Stimulated activated naive CD8-positive, alpha-beta T cell treated with anti-CD3 and anti-CD28 coated beads, Interleukin-15, amount 100 ng/mL, for 72 hours (primary cell): Measurements from ENCODE around the gene PUS1.
A peak's percentile ranks its signal among the peaks of the same experiment; 100 is the strongest.
"Not testable (repeated sequence)": the region's sequence is repeated elsewhere in the genome, so short reads cannot be mapped to it uniquely, and the experiment has no call there.

ENCODE experiments used
- ATAC-seq: fragments of 150-1000 bp; cut with Tn5 transposase; 2 replicates; pipeline ENCODE4 v1.10.0; 2021; ENCODE audit warnings: mild to moderate bottlenecking, moderate library complexity
- DNase-seq, 2 donors: peaks; one replicate each; pipeline ENCODE4 v3.0.0; 2021 to 2022
- H3K27ac Mint-ChIP-seq, 2 donors: one replicate each; pipeline ENCODE4 v1.8.0; 2022; ENCODE audit warnings: mild to moderate bottlenecking in 2 of 2, mixed read lengths in 2 of 2, moderate library complexity in 2 of 2
- H3K27me3 Mint-ChIP-seq: one replicate; pipeline ENCODE4 v1.8.0; 2022; ENCODE audit warnings: mixed read lengths
- H3K4me1 Mint-ChIP-seq: one replicate; pipeline ENCODE4 v1.8.0; 2022; ENCODE audit warnings: mild to moderate bottlenecking, mixed read lengths
- H3K4me3 Mint-ChIP-seq, 2 donors: one replicate each; pipeline ENCODE4 v1.8.0; 2022; ENCODE audit warnings: mild to moderate bottlenecking in 2 of 2, mixed read lengths in 2 of 2, moderate library complexity in 1 of 2
- H3K9me3 Mint-ChIP-seq, 2 donors: one replicate each; pipeline ENCODE4 v1.8.0; 2022; ENCODE audit warnings: mixed read lengths in 2 of 2

PUS1 gene

GRCh38 chr12:131928711-131929580 lies at the start of gene PUS1:
PUS1 (plus strand) TSS chr12:131929276; CDS start chr12:131929723, 447 bp downstream.
- H3K4me3 Mint-ChIP-seq: peak within 1 kb of the TSS; percentile 97 to 100
- H3K27ac Mint-ChIP-seq: peak within 1 kb of the TSS; percentile 98 to 99
- H3K4me1 Mint-ChIP-seq: peaks cover 40% of the 10 kb centered on the region
- peak; percentile 87 for ATAC-seq
- no peaks in the 10 kb centered on the region for H3K27me3 Mint-ChIP-seq
- DNase-seq: peak; percentile 89 to 96
- H3K9me3 Mint-ChIP-seq: no peaks in the 10 kb centered on the region

- H3K27me3 Mint-ChIP-seq: peaks cover 10% of the 10 kb centered on the region
- no peak overlapping the region for H3K4me3 Mint-ChIP-seq
- H3K4me1 Mint-ChIP-seq: no peaks in the 10 kb centered on the region
- no peak for ATAC-seq
- no peak for DNase-seq
- H3K9me3 Mint-ChIP-seq: peaks cover 0 to 7% of the 10 kb centered on the region in 2 donors
- H3K27ac Mint-ChIP-seq: no peak overlapping the region
Measured at GRCh38 chr12:131882804-131883520, 46.1 kb upstream of the PUS1 start.

GRCh38 chr12:131883521-131883900 lies 45.6 kb upstream of the PUS1 start:
- H3K4me3 Mint-ChIP-seq: no peak overlapping the region
- H3K27me3 Mint-ChIP-seq: peaks cover 7% of the 10 kb centered on the region
- DNase-seq: no peak
- H3K9me3 Mint-ChIP-seq: peaks cover 0 to 7% of the 10 kb centered on the region in 2 donors
- ATAC-seq: no peak
- no peaks in the 10 kb centered on the region for H3K4me1 Mint-ChIP-seq
- no peak overlapping the region for H3K27ac Mint-ChIP-seq

- DNase-seq, ATAC-seq, H3K27ac Mint-ChIP-seq, H3K27me3 Mint-ChIP-seq, H3K4me3 Mint-ChIP-seq, H3K9me3 Mint-ChIP-seq, H3K4me1 Mint-ChIP-seq: not testable (repeated sequence)
Measured at GRCh38 chr12:131885076-131885475, 44.0 kb upstream of the PUS1 start.

- H3K27me3 Mint-ChIP-seq: peaks cover 7% of the 10 kb centered on the region
- peaks cover 0 to 7% of the 10 kb centered on the region in 2 donors for H3K9me3 Mint-ChIP-seq
- H3K4me1 Mint-ChIP-seq: no peaks in the 10 kb centered on the region
- ATAC-seq: no peak
- DNase-seq: no peak
- H3K4me3 Mint-ChIP-seq: no peak overlapping the region
- H3K27ac Mint-ChIP-seq: no peak overlapping the region
Measured at GRCh38 chr12:131885543-131886057, 43.5 kb upstream of the PUS1 start.

GRCh38 chr12:131891722-131892121 lies 37.4 kb upstream of the PUS1 start:
- ATAC-seq, H3K4me3 Mint-ChIP-seq, H3K27ac Mint-ChIP-seq, H3K27me3 Mint-ChIP-seq, DNase-seq, H3K9me3 Mint-ChIP-seq: not testable (repeated sequence)
- peaks cover 12% of the 10 kb centered on the region for H3K4me1 Mint-ChIP-seq

- H3K27ac Mint-ChIP-seq: no peak overlapping the region
- no peaks in the 10 kb centered on the region for H3K9me3 Mint-ChIP-seq
- no peak overlapping the region for H3K4me3 Mint-ChIP-seq
- peaks cover 21% of the 10 kb centered on the region for H3K4me1 Mint-ChIP-seq
- no peaks in the 10 kb centered on the region for H3K27me3 Mint-ChIP-seq
- no peak for ATAC-seq
- no peak for DNase-seq
Measured at GRCh38 chr12:131892711-131893604, 36.1 kb upstream of the PUS1 start.

GRCh38 chr12:131893605-131894312 lies 35.3 kb upstream of the PUS1 start:
- Mint-ChIP-seq H3K4me3 (peak overlapping the region; percentile 60 to 66), H3K4me1 (peaks cover 27% of the 10 kb centered on the region), H3K9me3 (no peaks in the 10 kb centered on the region), H3K27ac (peak overlapping the region in 1 of 2 donors; percentile 51), H3K27me3 (no peaks in the 10 kb centered on the region)
- ATAC-seq: no peak
- DNase-seq: no peak

- Mint-ChIP-seq H3K27ac (peak within 1 kb of the TSS; percentile 89 to 94), H3K4me3 (peak within 1 kb of the TSS; percentile 88 to 93), H3K9me3 (no peaks in the 10 kb centered on the region), H3K27me3 (no peaks in the 10 kb centered on the region), H3K4me1 (peaks cover 27% of the 10 kb centered on the region)
- DNase-seq (peak; percentile 89 to 94), ATAC-seq (peak; percentile 83)
Measured at GRCh38 chr12:131894313-131894860, 34.7 kb upstream of the PUS1 start, which contains the start of gene ULK1. ULK1 (plus strand) TSS chr12:131894622; CDS start chr12:131895002, 380 bp downstream.

GRCh38 chr12:131894981-131895639 lies 34.0 kb upstream of the PUS1 start:
- peak overlapping the region; percentile 88 to 93 for H3K4me3 Mint-ChIP-seq

GRCh38 chr12:131895640-131896079 lies 33.4 kb upstream of the PUS1 start:
- DNase-seq: peak in 1 of 2 donors; percentile 23
- no peak for ATAC-seq
- no peaks in the 10 kb centered on the region for H3K9me3 Mint-ChIP-seq
- H3K4me1 Mint-ChIP-seq: peaks cover 35% of the 10 kb centered on the region
- no peaks in the 10 kb centered on the region for H3K27me3 Mint-ChIP-seq
- H3K27ac Mint-ChIP-seq: peak overlapping the region; percentile 89 to 94
- H3K4me3 Mint-ChIP-seq: peak overlapping the region; percentile 88 to 93

More at GRCh38 chr12:131894981-131895639, 34.0 kb upstream of the PUS1 start:
- ATAC-seq (no peak), DNase-seq (peak; percentile 22 to 23)
- no peaks in the 10 kb centered on the region for H3K27me3 Mint-ChIP-seq
- H3K27ac Mint-ChIP-seq: peak overlapping the region; percentile 89 to 94
- H3K4me1 Mint-ChIP-seq: peaks cover 30% of the 10 kb centered on the region
- H3K9me3 Mint-ChIP-seq: no peaks in the 10 kb centered on the region

GRCh38 chr12:131896080-131896810 lies 32.8 kb upstream of the PUS1 start:
- Mint-ChIP-seq H3K27me3 (no peaks in the 10 kb centered on the region), H3K4me3 (peak overlapping the region; percentile 88 to 93), H3K4me1 (peaks cover 35% of the 10 kb centered on the region), H3K9me3 (no peaks in the 10 kb centered on the region), H3K27ac (peak overlapping the region; percentile 57 to 96)
- ATAC-seq: peak; percentile 83
- peak; percentile 70 to 71 for DNase-seq

GRCh38 chr12:131896811-131897270 lies 32.2 kb upstream of the PUS1 start:
- Mint-ChIP-seq H3K4me3 (peak overlapping the region; percentile 88 to 93), H3K4me1 (peaks cover 40% of the 10 kb centered on the region), H3K27ac (peak overlapping the region; percentile 57 to 96), H3K27me3 (no peaks in the 10 kb centered on the region), H3K9me3 (no peaks in the 10 kb centered on the region)
- ATAC-seq (no peak), DNase-seq (no peak)
